Activated CD4-positive, alpha-beta T cell treated with anti-CD3 and anti-CD28 coated beads, Interleukin-2, amount 50 U/mL, for 48 hours (primary cell): ENCODE data around the gene HS3ST3A1.

Experiments used
- DNase-seq, 2 experiments: peaks; one replicate each; pipeline ENCODE4 v3.0.0-alpha.2; 2020

The HS3ST3A1 gene

GRCh38 chr17:13601776-13602551, at the start of gene HS3ST3A1:
HS3ST3A1 (minus strand) TSS chr17:13601929; CDS start chr17:13601129, 800 bp downstream.
- DNase-seq = peak in 1 of 2 experiments; percentile 30

GRCh38 chr17:13650096-13650675, 48.5 kb upstream of the HS3ST3A1 start:
- no peak for DNase-seq

- no peak for DNase-seq
Observed at GRCh38 chr17:13647543-13648021, 45.9 kb upstream of the HS3ST3A1 start.

GRCh38 chr17:13646969-13647542, 45.3 kb upstream of the HS3ST3A1 start:
- no peak for DNase-seq

GRCh38 chr17:13646411-13646810, 44.7 kb upstream of the HS3ST3A1 start:
- DNase-seq = no peak

GRCh38 chr17:13643180-13643579, 41.5 kb upstream of the HS3ST3A1 start:
- no peak for DNase-seq

GRCh38 chr17:13642188-13642587, 40.5 kb upstream of the HS3ST3A1 start:
- no peak for DNase-seq

GRCh38 chr17:13640551-13640950, 38.8 kb upstream of the HS3ST3A1 start:
- no peak for DNase-seq

- DNase-seq = peak; percentile 8 to 14
Observed at GRCh38 chr17:13638855-13639458, 37.2 kb upstream of the HS3ST3A1 start.

GRCh38 chr17:13636951-13637350, 35.2 kb upstream of the HS3ST3A1 start:
- DNase-seq = no peak

GRCh38 chr17:13635951-13636350, 34.2 kb upstream of the HS3ST3A1 start:
- no peak for DNase-seq

GRCh38 chr17:13634021-13634420, 32.3 kb upstream of the HS3ST3A1 start:
- DNase-seq = no peak

GRCh38 chr17:13631529-13631928, 29.8 kb upstream of the HS3ST3A1 start:
- DNase-seq = no peak

GRCh38 chr17:13626703-13627102, 25.0 kb upstream of the HS3ST3A1 start:
- DNase-seq = no peak

GRCh38 chr17:13619462-13619861, 17.7 kb upstream of the HS3ST3A1 start:
- no peak for DNase-seq

- DNase-seq = no peak
Observed at GRCh38 chr17:13616031-13616430, 14.3 kb upstream of the HS3ST3A1 start.

- no peak for DNase-seq
Observed at GRCh38 chr17:13609941-13610340, 8.2 kb upstream of the HS3ST3A1 start.

GRCh38 chr17:13601322-13601775, 380 bp downstream of the HS3ST3A1 start:
- peak in 1 of 2 experiments; percentile 22 for DNase-seq

GRCh38 chr17:13600475-13601321, 1.0 kb downstream of the HS3ST3A1 start:
- peak in 1 of 2 experiments; percentile 3 for DNase-seq

GRCh38 chr17:13599864-13600263, 1.9 kb downstream of the HS3ST3A1 start:
- no peak for DNase-seq

- DNase-seq = no peak
Observed at GRCh38 chr17:13599168-13599577, 2.6 kb downstream of the HS3ST3A1 start.
